ENCODE results near the gene FAHD2A.
"Not testable (repeated sequence)": the region's sequence is repeated elsewhere in the genome, so short reads cannot be mapped to it uniquely, and the experiment has no call there.

FAHD2A gene

GRCh38 chr2:95376311-95377215 is 25.9 kb upstream of the FAHD2A start:
- DNase-seq, result no peak

GRCh38 chr2:95377216-95378123 is 25.0 kb upstream of the FAHD2A start:
- no peak for DNase-seq

DNA sequence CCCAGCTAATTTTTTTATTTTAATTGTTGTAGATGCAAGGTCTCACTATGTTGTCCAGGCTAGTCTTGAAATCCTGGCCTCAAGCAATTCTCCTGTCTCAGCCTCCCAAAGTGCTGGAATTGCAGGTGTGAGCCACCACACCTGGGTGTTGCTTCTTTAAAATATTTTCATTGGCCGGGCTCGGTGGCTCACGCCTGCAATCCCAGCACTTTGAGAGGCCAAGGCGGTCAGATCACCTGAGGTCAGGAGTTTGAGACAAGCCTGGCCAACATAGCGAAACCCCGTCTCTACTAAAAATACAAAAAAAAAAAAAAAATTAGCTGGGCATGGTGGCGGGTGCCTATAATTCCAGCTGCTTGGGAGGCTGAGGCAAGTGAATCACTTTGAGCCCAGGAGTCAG is 24.2 kb upstream of the FAHD2A start:
- DNase-seq, result not testable (repeated sequence)

- DNase-seq, result no peak
These were observed 23.1 kb upstream of the FAHD2A start for GRCh38 chr2:95379371-95379831.

DNA sequence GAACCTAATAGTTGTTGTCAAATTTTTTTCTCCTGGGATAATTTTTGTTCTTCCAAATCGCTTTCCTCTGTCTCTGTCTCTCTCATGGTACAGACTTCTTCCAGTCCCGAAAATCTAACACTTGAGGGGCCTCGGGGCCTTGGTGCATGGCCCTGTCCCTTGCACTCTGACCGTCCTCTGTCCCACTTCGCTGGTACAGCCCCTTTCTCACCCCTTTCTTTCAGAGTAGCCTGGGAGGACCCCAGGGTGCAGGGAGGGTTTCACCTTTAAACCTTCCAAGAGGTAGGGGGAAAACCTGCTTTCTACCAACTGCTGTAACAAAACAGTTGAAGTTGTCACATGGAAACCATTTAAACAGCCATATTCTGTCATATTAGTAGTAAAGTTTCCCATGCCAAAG is 22.2 kb upstream of the FAHD2A start:
- DNase-seq, result no peak

- no peak for DNase-seq
These were observed 21.8 kb upstream of the FAHD2A start for GRCh38 chr2:95380731-95381130.

DNA sequence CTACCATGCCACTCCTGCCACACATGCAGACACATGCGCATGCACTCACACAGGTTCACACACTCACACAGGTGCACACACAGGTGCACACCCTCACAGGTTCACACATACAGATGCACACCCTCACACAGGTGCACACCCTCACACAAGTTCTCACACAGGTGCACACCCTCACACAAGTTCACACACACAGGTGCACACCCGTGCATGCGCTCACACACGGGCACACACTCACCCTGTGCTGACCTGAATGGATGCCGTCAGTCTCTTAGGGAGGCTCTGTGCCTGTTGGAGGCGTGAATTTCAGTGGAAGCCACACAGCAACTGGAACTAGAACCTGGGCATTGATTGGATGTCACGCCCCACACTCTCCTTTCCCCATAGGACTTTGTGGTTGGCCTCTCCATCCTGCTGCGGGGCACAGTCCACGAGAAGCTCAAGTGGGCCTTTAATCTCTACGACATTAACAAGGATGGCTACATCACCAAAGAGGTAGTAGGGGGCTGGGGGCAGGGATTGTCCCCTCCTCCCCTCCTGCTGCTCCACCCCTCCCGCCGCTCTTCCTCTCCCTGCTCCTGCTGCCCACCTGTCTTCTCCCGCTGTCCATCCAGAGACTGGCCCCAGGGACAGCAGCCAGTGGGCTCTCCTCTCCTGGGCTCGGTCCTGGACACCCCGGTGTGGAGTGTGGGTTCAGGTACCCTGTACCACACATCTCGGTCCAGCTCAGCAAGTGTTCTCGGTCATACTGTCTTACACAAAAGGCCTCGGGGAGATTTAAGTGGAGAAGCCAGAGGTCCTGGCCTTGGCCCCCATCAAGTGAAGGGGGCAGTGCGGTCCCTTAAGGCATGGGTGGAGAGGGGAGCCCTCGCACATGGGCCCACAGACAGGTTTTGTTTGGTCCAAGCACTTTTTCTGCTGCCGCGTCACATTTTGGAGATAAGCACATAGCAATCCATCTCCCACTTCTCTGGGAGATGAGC is 21.0 kb upstream of the FAHD2A start:
- DNase-seq, result no peak

GRCh38 chr2:95382192-95382591 is 20.3 kb upstream of the FAHD2A start:
- no peak for DNase-seq

DNA sequence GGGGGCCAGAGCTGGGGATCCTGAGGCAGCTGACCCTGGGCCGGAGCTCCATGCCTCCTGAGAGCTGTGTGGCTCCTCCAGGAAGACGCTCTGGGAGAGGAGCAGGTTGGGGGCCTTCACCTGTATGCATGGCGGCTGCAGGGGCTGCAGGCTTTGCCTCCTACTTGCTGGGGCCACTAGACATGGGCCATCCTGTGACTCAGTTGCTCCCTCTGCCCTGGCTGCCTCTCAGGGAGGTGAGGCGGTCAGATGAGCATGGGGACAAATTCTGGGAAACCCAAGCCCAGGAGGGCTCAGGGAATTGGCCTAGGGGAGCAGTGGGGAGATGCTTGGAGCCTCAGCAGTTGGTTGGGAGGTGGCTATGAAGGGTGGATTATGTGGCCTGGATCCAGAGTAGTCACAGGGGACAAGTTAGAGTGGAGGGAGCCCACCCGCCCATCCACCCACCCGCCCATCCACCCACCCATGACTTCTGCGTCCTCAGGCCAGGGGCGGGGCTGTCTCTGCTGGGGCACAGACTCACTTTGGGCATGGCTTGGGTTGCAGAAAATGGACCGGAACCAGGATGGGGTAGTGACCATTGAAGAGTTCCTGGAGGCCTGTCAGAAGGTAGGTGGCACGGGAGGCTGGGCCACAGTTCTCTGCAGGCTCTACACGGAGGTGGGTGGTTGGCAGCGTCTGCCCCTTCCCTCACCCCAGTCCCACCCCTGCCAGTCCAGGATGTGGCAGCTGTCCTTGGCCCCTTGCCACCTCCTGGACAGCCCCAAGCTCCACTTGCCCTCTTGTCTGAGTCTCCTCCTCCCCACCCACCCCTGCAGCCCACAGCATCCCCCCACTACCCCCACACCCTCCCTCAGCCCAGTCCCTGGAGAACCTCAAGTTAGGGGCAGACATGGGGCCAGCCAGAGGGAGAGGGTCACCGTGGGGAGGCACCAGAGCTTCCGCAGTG is 19.5 kb upstream of the FAHD2A start:
- DNase-seq, result no peak

DNA sequence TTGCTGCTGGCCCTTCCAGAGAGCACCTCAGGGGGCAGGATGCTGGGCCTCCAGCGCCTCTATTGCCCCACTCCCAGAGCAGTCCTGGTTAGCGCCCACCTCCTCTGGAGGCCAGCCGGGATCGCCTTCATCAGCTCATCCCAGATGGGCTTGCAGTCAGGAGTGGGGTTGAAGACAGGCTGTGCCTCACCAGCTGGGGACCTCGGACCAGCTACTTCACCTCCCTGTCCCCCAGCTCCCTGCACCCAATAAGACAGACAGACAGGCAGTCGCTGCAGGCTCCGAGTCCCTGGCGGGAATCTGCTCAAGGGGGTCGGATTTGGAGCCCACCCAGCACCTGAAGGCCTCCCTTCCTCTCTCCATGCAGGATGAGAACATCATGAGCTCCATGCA is 18.9 kb upstream of the FAHD2A start:
- no peak for DNase-seq

DNA sequence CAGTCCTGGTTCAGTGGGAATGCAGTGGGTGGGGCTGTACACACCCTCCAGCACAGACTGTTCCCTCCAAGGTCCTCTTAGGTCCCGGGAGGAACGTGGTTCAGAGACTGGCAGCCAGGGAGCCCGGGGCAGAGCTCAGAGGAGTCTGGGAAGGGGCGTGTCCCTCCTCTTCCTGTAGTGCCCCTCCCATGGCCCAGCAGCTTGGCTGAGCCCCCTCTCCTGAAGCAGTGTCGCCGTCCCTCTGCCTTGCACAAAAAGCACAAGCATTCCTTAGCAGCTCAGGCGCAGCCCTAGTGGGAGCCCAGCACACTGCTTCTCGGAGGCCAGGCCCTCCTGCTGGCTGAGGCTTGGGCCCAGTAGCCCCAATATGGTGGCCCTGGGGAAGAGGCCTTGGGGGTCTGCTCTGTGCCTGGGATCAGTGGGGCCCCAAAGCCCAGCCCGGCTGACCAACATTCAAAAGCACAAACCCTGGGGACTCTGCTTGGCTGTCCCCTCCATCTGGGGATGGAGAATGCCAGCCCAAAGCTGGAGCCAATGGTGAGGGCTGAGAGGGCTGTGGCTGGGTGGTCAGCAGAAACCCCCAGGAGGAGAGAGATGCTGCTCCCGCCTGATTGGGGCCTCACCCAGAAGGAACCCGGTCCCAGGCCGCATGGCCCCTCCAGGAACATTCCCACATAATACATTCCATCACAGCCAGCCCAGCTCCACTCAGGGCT is 17.5 kb upstream of the FAHD2A start:
- no peak for DNase-seq

DNA sequence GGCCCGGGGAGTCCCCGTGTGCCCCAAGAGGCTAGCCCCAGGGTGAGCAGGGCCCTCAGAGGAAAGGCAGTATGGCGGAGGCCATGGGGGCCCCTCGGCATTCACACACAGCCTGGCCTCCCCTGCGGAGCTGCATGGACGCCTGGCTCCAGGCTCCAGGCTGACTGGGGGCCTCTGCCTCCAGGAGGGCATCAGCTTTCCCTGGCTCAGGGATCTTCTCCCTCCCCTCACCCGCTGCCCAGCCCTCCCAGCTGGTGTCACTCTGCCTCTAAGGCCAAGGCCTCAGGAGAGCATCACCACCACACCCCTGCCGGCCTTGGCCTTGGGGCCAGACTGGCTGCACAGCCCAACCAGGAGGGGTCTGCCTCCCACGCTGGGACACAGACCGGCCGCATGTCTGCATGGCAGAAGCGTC is 16.9 kb upstream of the FAHD2A start:
- DNase-seq, result no peak

- no peak for DNase-seq
These were observed 16.5 kb upstream of the FAHD2A start for GRCh38 chr2:95386031-95386430.

GRCh38 chr2:95387358-95387757 is 15.2 kb upstream of the FAHD2A start:
- no peak for DNase-seq

GRCh38 chr2:95388091-95388692 is 14.3 kb upstream of the FAHD2A start:
- DNase-seq, result no peak

DNA sequence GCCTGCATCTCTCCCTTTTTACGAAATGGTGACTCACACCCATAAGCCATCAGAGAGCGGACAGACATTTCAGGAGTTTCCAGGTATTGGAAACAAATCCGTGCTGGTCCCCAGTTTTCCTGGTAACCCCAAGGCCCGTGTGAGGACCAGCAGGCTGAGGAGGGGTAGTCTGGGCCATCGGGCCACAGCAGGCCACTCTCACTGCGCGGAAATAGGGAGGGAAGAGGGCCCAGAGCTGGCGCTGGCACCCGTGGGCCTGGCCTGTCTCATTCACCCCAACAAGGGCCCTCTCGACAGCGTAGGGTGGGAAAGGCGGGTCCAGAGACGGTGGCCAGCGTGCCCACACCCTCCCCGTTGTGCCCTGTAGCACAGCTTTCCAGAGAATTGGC is 13.7 kb upstream of the FAHD2A start:
- DNase-seq, result no peak

- DNase-seq, result no peak
These were observed 13.0 kb upstream of the FAHD2A start for GRCh38 chr2:95389245-95390119.

DNA sequence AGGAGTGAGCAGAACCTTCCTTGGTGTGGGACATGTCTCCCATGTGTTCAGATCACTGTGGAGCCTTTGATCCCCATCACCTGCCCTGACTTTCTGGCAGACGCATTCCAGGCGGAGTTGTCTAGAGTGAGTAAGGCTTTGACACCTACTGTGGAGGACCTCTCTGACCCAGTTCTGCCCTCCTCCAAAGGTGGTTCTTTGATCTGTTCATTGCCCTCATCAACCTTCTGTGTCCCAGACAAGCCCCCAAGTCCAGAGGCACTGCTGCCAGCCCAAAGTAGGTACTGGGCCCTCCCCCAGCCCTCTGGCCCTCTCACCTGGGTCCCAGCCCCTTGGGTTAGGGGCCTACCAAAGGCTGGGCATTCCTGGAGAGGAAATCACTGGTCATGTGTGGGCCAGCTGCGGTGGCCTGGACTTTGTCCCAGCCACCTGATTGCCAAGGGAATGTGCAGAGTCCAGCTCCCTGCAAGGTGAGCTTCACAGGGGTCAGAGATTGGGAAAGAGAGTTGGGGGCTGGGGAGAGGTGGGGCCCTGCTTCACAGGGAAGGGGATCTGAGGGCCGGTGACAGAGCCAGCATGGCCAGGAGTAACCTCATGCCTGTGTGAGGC is 12.1 kb upstream of the FAHD2A start:
- no peak for DNase-seq

DNA sequence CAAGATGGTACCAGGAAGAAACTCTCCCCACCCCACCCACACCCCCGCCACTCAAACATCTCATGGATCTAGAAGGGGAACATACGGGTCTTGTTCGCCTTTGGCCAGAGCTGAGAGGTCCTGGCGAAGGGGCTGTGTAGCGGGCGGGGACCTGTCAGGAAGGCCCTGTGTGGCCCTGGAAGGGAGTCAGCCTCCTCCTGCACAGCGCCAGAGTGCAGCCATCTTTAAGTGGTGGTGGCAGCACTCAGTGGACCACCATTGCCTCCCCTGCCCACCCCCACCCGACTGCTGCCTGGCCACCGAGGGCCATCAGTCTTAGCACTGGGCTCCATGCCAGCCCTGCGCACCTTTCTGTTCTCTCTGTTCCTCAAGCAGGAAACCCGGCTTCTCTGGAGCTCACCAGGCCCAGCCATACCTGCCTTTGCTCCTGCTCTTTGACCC is 11.6 kb upstream of the FAHD2A start:
- no peak for DNase-seq
